Mesendoderm (in vitro differentiated cells): Measurements from ENCODE around the gene ATP5PF. TPM values are rescaled to one million over a fixed set of nuclear protein-coding genes. Genes with fewer than 3 reads are reported as not detected.
"Not testable (repeated sequence)": the region's sequence is repeated elsewhere in the genome, so short reads cannot be mapped to it uniquely, and the experiment has no call there.

Experiments
- DNase-seq: peaks from one replicate; pipeline ENCODE4 v3.0.0; 2013
- H2AK5ac ChIP-seq: 2 replicates; pipeline ENCODE4 v1.6.1; 2013; ENCODE audit warnings: low read length, inconsistent platforms
- H2BK120ac ChIP-seq: 2 replicates; pipeline ENCODE4 v1.6.1; 2013; ENCODE audit warnings: low read depth, mild to moderate bottlenecking, low read length, moderate library complexity, mixed read lengths
- H2BK15ac ChIP-seq: replicated peaks from 2 replicates; pipeline ENCODE4 v1.6.1; 2013; ENCODE audit warnings: low read depth, mild to moderate bottlenecking, moderate library complexity
- H2BK5ac ChIP-seq: 2 replicates; pipeline ENCODE4 v1.6.1; 2013; ENCODE audit warnings: low read length, inconsistent platforms
- H3K18ac ChIP-seq: 2 replicates; pipeline ENCODE4 v1.6.1; 2013; ENCODE audit warnings: mild to moderate bottlenecking, low read length, mixed read lengths
- H3K23ac ChIP-seq: one replicate; pipeline ENCODE4 v1.6.1; 2013; ENCODE audit warnings: low read length
- H3K27ac ChIP-seq: 2 replicates; pipeline ENCODE4 v1.5.1; 2013; ENCODE audit warnings: low read depth, mild to moderate bottlenecking, inconsistent platforms, low read length, moderate library complexity
- H3K27me3 ChIP-seq: 2 replicates; pipeline ENCODE4 v1.6.1; 2013; ENCODE audit warnings: low read length, control low read depth, mild to moderate bottlenecking, inconsistent platforms; ENCODE audit not compliant: insufficient read depth, poor library complexity
- H3K36me3 ChIP-seq: 2 replicates; pipeline ENCODE4 v1.6.1; 2013; ENCODE audit warnings: low read length, inconsistent platforms; ENCODE audit not compliant: control insufficient read depth, insufficient read depth
- H3K4ac ChIP-seq: one replicate; pipeline ENCODE4 v1.6.1; 2013; ENCODE audit warnings: low read depth, mild to moderate bottlenecking, low read length, moderate library complexity
- H3K4me1 ChIP-seq: 2 replicates; pipeline ENCODE4 v1.6.1; 2013; ENCODE audit warnings: low read depth, low read length, inconsistent platforms; ENCODE audit not compliant: control insufficient read depth
- H3K4me2 ChIP-seq: 2 replicates; pipeline ENCODE4 v1.6.1; 2013; ENCODE audit warnings: low read length
- H3K4me3 ChIP-seq: 2 replicates; pipeline ENCODE4 v1.5.1; 2013; ENCODE audit warnings: mild to moderate bottlenecking, low read length
- H3K56ac ChIP-seq: one replicate; pipeline ENCODE4 v1.6.1; 2013; ENCODE audit warnings: low read length
- H3K79me1 ChIP-seq: 2 replicates; pipeline ENCODE4 v1.6.1; 2013; ENCODE audit warnings: low read length, inconsistent platforms
- H3K79me2 ChIP-seq: 2 replicates; pipeline ENCODE4 v1.6.1; 2013; ENCODE audit warnings: mild to moderate bottlenecking, low read length; ENCODE audit not compliant: control insufficient read depth, insufficient read depth
- H3K9ac ChIP-seq: 2 replicates; pipeline ENCODE4 v1.6.1; 2013; ENCODE audit warnings: low read length, inconsistent platforms
- H4K5ac ChIP-seq: one replicate; pipeline ENCODE4 v1.6.1; 2013; ENCODE audit warnings: low read length
- H4K8ac ChIP-seq: one replicate; pipeline ENCODE4 v1.6.1; 2013; ENCODE audit warnings: low read depth, mild to moderate bottlenecking, control low read depth, low read length, moderate library complexity
- WGBS: extraction: QIAGEN DNeasy Blood & Tissue Kit; methylation state at CpG from one replicate; pipeline ENCODE4 v1.1.7; 2013; ENCODE audit warnings: low lambda C conversion rate, missing lambda C conversion rate; ENCODE audit not compliant: insufficient coverage; ENCODE audit errors: extremely low coverage; 5-methylcytosine and 5-hydroxymethylcytosine counted together
- polyA plus RNA-seq, 2 experiments: library from polyadenylated mRNA; stranded (reverse); fragments of 200-250 nt; gene quantifications; one replicate each; pipeline ENCODE4 v1.2.3, GENCODE V29; 2013

ATP5PF gene, protein sequence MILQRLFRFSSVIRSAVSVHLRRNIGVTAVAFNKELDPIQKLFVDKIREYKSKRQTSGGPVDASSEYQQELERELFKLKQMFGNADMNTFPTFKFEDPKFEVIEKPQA
- 323 TPM for polyA plus RNA-seq (2013, experiment 1 of 2)
- 316 TPM for polyA plus RNA-seq (2013, experiment 2 of 2)

DNA sequence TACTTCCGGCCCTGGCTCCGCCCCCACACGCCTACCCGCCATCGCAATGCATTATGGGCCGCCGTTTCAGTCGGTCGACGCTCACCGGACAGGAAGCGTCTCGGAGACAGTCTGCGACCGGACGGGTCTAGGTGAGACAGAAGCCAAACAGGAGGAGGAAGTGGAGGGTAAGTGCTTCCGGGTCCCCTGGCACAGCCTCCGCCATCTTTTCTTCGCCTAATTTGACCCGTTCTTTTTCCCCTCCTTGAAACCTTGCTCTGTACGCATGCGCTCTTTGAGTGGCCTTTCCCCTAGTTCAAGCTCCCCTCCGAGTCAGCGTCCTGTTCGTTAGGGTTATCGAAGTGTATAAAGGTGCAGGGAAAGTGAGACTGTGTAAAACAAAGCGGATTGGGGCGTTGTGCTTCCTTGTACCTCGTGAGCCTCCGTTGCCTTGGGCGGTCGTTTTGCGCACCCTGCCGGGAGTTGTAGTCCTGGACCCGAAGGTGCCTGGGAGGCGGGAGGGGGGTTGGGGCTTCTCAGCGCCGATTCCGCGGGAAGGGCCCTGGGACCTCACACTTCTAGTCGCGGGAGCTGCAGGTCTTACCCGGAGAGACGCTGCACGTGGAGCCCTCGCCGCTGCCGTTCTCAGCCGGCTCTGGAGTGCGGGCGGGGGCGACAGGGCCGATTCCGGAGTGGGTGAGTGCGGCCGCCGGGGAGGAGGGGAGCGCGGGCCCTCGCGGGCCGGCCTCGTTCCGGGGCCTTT lies at the start of gene ATP5PF, which contains the start of gene GABPA:
Gene ATP5PF (minus strand): TSS at position 1 of the 742 bp plus-strand sequence. CDS start 5,110 bp downstream, outside the sequence.
Gene GABPA (plus strand): TSS at position 69 of the 742 bp plus-strand sequence. CDS start 6,627 bp downstream, outside the sequence.
- Histone ChIP-seq H2BK15ac (no peak within 1 kb of the TSS), H3K23ac (peak within 1 kb of the TSS; percentile 82), H3K27ac (peak within 1 kb of the TSS; percentile 99), H3K4me2 (peak within 1 kb of the TSS; percentile 96), H3K18ac (peak within 1 kb of the TSS; percentile 78), H3K79me2 (peaks cover 40% of the 10 kb centered on the region), H3K36me3 (no peaks in the 10 kb centered on the region), H2AK5ac (no peak within 1 kb of the TSS), H3K4me1 (no peaks in the 10 kb centered on the region), H2BK120ac (peak within 1 kb of the TSS; percentile 40), H3K4ac (peak within 1 kb of the TSS; percentile 72), H4K5ac (peak within 1 kb of the TSS; percentile 98), H3K56ac (peak within 1 kb of the TSS; percentile 100), H4K8ac (no peak within 1 kb of the TSS), H2BK5ac (peak within 1 kb of the TSS; percentile 99), H3K4me3 (peak within 1 kb of the TSS; percentile 98), H3K79me1 (peaks cover 1% of the 10 kb centered on the region), H3K9ac (peak within 1 kb of the TSS; percentile 99), H3K27me3 (no peaks in the 10 kb centered on the region)
- peak; percentile 100 for DNase-seq
- no CpG with 5 or more reads among the region's 64 CpGs for WGBS

DNA sequence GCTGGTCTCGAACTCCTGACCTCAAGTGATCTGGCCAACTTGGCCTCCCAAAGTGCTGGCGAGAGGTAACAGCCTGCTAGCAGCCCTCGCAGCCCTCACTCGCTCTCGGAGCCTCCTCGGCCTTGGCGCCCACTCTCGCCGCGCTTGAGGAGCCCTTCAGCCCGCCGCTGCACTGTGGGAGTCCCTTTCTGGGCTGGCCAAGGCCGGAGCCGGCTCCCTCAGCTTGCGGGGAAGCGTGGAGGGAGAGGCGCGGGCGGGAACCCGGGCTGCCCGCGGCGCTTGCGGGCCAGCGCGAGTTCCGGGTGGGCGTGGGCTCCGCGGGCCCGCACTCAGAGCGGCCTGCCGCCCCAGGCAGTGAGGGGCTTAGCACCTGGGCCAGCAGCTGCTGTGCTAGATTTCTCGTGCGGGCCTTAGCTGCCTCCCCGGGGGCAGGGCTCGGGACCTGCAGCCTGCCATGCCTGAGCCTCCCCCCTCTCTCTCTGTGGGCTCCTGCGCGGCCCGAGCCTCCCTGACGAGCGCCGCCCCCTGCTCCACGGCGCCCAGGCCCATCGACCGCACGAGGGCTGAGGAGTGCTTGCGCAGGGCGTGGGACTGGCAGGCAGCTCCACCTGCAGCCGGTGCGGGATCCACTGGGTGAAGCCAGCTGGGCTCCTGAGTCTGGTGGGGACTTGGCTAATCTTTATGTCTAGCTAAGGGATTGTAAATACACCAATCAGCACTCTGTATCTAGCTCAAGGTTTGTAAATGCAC lies 43.6 kb upstream of the ATP5PF start:
- not testable (repeated sequence) for DNase-seq, H4K5ac ChIP-seq, H3K27ac ChIP-seq, H3K4me1 ChIP-seq, H3K27me3 ChIP-seq, H2BK15ac ChIP-seq, H3K9ac ChIP-seq, H2BK5ac ChIP-seq, H3K4me2 ChIP-seq, H4K8ac ChIP-seq, H3K4me3 ChIP-seq, H3K4ac ChIP-seq, H3K79me1 ChIP-seq, H2AK5ac ChIP-seq, H3K36me3 ChIP-seq, H3K79me2 ChIP-seq, H2BK120ac ChIP-seq, H3K23ac ChIP-seq, H3K56ac ChIP-seq, H3K18ac ChIP-seq
- no CpG with 5 or more reads among the region's 52 CpGs for WGBS

DNA sequence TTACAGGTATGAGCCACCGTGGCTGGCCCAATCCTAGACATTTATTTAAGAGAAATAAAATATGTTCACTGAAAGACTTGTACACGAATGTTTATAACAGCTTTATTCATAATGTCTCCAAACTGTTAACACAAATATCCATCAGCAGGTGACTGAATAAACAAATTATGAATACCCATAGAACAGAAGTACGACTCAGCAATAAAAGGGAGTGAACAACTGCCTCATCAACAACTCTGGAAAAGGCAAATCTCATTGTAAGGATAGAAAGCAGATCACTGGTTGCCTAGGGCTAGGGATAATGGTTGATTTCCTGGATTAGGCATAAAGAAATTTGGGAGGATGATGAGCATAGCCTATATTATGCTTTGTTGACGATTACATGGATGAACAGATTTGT lies 41.7 kb upstream of the ATP5PF start:
- Histone ChIP-seq H3K56ac (no peak overlapping the region), H2BK120ac (no peak overlapping the region), H3K36me3 (no peaks in the 10 kb centered on the region), H3K27me3 (no peaks in the 10 kb centered on the region), H3K79me1 (no peaks in the 10 kb centered on the region), H3K79me2 (no peaks in the 10 kb centered on the region), H3K4ac (no peak overlapping the region), H3K27ac (no peak overlapping the region), H2AK5ac (no peak overlapping the region), H3K4me2 (no peak overlapping the region), H3K23ac (no peak overlapping the region), H3K4me3 (no peak overlapping the region), H2BK15ac (no peak overlapping the region), H4K8ac (no peak overlapping the region), H2BK5ac (no peak overlapping the region), H3K18ac (no peak overlapping the region), H3K4me1 (no peaks in the 10 kb centered on the region), H4K5ac (no peak overlapping the region), H3K9ac (no peak overlapping the region)
- WGBS, result no CpG with 5 or more reads among the region's 4 CpGs
- DNase-seq, result no peak

DNA sequence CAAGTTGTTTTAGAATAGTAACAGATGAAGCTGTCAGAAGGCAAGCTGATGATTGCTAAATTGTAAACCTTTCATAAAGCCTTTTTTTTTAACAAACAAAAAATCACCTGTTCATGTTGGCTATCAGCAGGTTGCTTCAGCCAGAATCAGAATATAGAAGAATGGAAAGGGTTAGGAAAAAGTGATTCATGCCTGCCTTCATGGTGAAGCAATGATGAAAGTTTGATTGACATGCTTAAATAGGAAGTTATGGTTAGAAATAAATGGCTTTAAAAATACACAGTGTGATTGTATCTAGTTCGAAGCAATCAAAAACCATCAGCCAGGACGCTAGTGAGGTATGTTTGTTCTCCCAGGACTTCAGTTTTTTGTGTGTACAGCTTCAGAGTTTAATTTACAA lies 38.0 kb upstream of the ATP5PF start:
- H3K56ac ChIP-seq, result no peak overlapping the region
- H3K18ac ChIP-seq, result no peak overlapping the region
- no peak overlapping the region for H3K23ac ChIP-seq
- no peak overlapping the region for H3K4ac ChIP-seq
- H3K79me2 ChIP-seq, result no peaks in the 10 kb centered on the region
- DNase-seq, result no peak
- no peak overlapping the region for H2BK120ac ChIP-seq
- no peak overlapping the region for H4K5ac ChIP-seq
- no peak overlapping the region for H2BK5ac ChIP-seq
- no peaks in the 10 kb centered on the region for H3K79me1 ChIP-seq
- H3K4me3 ChIP-seq, result no peak overlapping the region
- H3K4me1 ChIP-seq, result no peaks in the 10 kb centered on the region
- no peaks in the 10 kb centered on the region for H3K36me3 ChIP-seq
- H2AK5ac ChIP-seq, result no peak overlapping the region
- WGBS, result no CpG with 5 or more reads among the region's 2 CpGs
- H3K9ac ChIP-seq, result no peak overlapping the region
- H3K27ac ChIP-seq, result no peak overlapping the region
- H3K4me2 ChIP-seq, result no peak overlapping the region
- no peak overlapping the region for H2BK15ac ChIP-seq
- no peaks in the 10 kb centered on the region for H3K27me3 ChIP-seq
- no peak overlapping the region for H4K8ac ChIP-seq

DNA sequence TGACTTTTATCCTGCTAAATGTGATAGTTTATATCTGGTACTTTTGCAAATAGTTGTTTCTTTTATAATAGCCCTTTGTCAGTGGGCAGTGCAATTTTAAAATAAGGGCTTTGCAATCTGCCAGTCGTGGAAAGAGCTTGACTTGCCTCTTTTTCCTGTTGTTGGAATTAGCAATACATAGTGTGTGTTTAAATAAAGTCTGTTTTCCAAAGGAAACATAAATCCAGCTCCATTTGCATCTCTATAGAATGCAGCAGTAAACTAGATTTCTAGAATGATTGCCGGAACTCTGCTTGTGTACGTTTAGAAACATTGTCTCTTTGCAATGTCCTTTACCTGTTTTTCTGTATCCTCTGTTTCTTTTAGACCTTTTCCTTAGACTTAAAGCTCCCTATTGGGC lies 33.2 kb upstream of the ATP5PF start:
- Histone ChIP-seq H3K79me1 (no peaks in the 10 kb centered on the region), H3K56ac (no peak overlapping the region), H3K4me3 (no peak overlapping the region), H3K4me2 (no peak overlapping the region), H3K79me2 (no peaks in the 10 kb centered on the region), H3K27me3 (no peaks in the 10 kb centered on the region), H3K9ac (no peak overlapping the region), H3K27ac (no peak overlapping the region), H2BK15ac (no peak overlapping the region), H2BK120ac (no peak overlapping the region), H3K23ac (no peak overlapping the region), H4K5ac (no peak overlapping the region), H3K4me1 (no peaks in the 10 kb centered on the region), H3K4ac (no peak overlapping the region), H2BK5ac (no peak overlapping the region), H4K8ac (no peak overlapping the region), H3K18ac (no peak overlapping the region), H2AK5ac (no peak overlapping the region), H3K36me3 (no peaks in the 10 kb centered on the region)
- no CpG with 5 or more reads among the region's 3 CpGs for WGBS
- no peak for DNase-seq
